AG09309 (cell line): ENCODE measurements around the gene AQP1.

ENCODE experiments used
- DNase-seq: peaks from one replicate; pipeline ENCODE4 v3.0.0-alpha.2; 2010; ENCODE audit warnings: low read depth
- H3K4me3 ChIP-seq: 2 replicates; pipeline ENCODE4 v1.5.1; 2011; ENCODE audit warnings: mild to moderate bottlenecking, low read depth, low read length, moderate library complexity; ENCODE audit not compliant: control insufficient read depth
- CTCF ChIP-seq: IDR thresholded peaks from 2 replicates; pipeline ENCODE4 v1.5.1; 2011; ENCODE audit warnings: mild to moderate bottlenecking, low read depth, low read length, inconsistent platforms; ENCODE audit not compliant: insufficient read depth, control insufficient read depth; ENCODE audit errors: missing control alignments

AQP1 gene

GRCh38 chr7:30908681-30909080, 3.0 kb upstream of the AQP1 start:
- TF ChIP-seq CTCF, result no peak
- no peak overlapping the region for H3K4me3 ChIP-seq
- DNase-seq, result no peak

GRCh38 chr7:30909431-30909830, 2.2 kb upstream of the AQP1 start:
- no peak for DNase-seq
- no peak overlapping the region for H3K4me3 ChIP-seq
- TF ChIP-seq CTCF, result no peak

- no peak for DNase-seq
Measured at GRCh38 chr7:30910411-30911073, 1.1 kb upstream of the AQP1 start.

GRCh38 chr7:30911133-30911532, 520 bp upstream of the AQP1 start:
- TF ChIP-seq CTCF, result no peak
- H3K4me3 ChIP-seq, result no peak overlapping the region
- DNase-seq, result no peak

More at GRCh38 chr7:30910411-30911073, 1.1 kb upstream of the AQP1 start:
- no peak for TF ChIP-seq CTCF
- no peak overlapping the region for H3K4me3 ChIP-seq

- no peak for DNase-seq
- TF ChIP-seq CTCF, result no peak
- H3K4me3 ChIP-seq, result no peak overlapping the region
Measured at GRCh38 chr7:30912021-30912730, 523 bp downstream of the AQP1 start.

GRCh38 chr7:30912731-30912985, 1.0 kb downstream of the AQP1 start:
- no peak for DNase-seq
- no peak overlapping the region for H3K4me3 ChIP-seq
- no peak for TF ChIP-seq CTCF
